Endodermal cell (in vitro differentiated cells): ENCODE results near the gene ITGB7. TPM values are rescaled to one million over a fixed set of nuclear protein-coding genes. Genes with fewer than 3 reads are reported as not detected.

Experiments
- DNase-seq: peaks from one replicate; pipeline ENCODE4 v3.0.0-alpha.2; 2017
- H3K27ac ChIP-seq: 2 replicates; pipeline ENCODE4 v1.5.1; 2013; ENCODE audit warnings: mild to moderate bottlenecking, low read depth, low read length, moderate library complexity
- H3K27me3 ChIP-seq: 2 replicates; pipeline ENCODE4 v1.6.1; 2013; ENCODE audit warnings: mild to moderate bottlenecking, low read length, moderate library complexity; ENCODE audit not compliant: insufficient read depth, control insufficient read depth, poor library complexity, severe bottlenecking
- H3K36me3 ChIP-seq: 2 replicates; pipeline ENCODE4 v1.7.0; 2013; ENCODE audit warnings: mild to moderate bottlenecking, low read length, moderate library complexity; ENCODE audit not compliant: control insufficient read depth, insufficient read depth
- H3K4me1 ChIP-seq: one replicate; pipeline ENCODE4 v1.7.0; 2013; ENCODE audit warnings: low read length; ENCODE audit not compliant: control insufficient read depth, insufficient read depth
- H3K4me3 ChIP-seq: 2 replicates; pipeline ENCODE4 v1.5.1; 2013; ENCODE audit warnings: mild to moderate bottlenecking, low read length, moderate library complexity
- H3K9ac ChIP-seq: 2 replicates; pipeline ENCODE4 v1.6.1; 2013; ENCODE audit warnings: mild to moderate bottlenecking, low read length, moderate library complexity; ENCODE audit not compliant: poor library complexity, severe bottlenecking; ENCODE audit errors: extremely low read depth
- H3K9me3 ChIP-seq: 2 replicates; pipeline ENCODE4 v1.6.1; 2013; ENCODE audit warnings: mild to moderate bottlenecking, low read length, moderate library complexity; ENCODE audit not compliant: control insufficient read depth
- H3K27ac Mint-ChIP-seq: 2 replicates; pipeline ENCODE4 v1.8.0; 2020; ENCODE audit warnings: mixed read lengths
- H3K27me3 Mint-ChIP-seq: 2 replicates; pipeline ENCODE4 v1.8.0; 2021; ENCODE audit warnings: mild to moderate bottlenecking, mixed read lengths; ENCODE audit not compliant: insufficient read depth
- H3K36me3 Mint-ChIP-seq: 2 replicates; pipeline ENCODE4 v1.8.0; 2020; ENCODE audit warnings: low read depth, mixed read lengths
- H3K4me1 Mint-ChIP-seq: 2 replicates; pipeline ENCODE4 v1.8.0; 2020; ENCODE audit warnings: mixed read lengths
- H3K4me3 Mint-ChIP-seq: 2 replicates; pipeline ENCODE4 v1.8.0; 2020; ENCODE audit warnings: mild to moderate bottlenecking, moderate library complexity, mixed read lengths
- H3K9me3 Mint-ChIP-seq: 2 replicates; pipeline ENCODE4 v1.8.0; 2020; ENCODE audit warnings: mild to moderate bottlenecking, mixed read lengths
- CTCF ChIP-seq: fragments of 200-600 bp; sonication (generic); conservative IDR thresholded peaks from 2 replicates; pipeline ENCODE4 v1.5.0; 2021; ENCODE audit warnings: antibody characterized with exemption, mild to moderate bottlenecking
- WGBS, 2 experiments: methylation state at CpG; one replicate each; pipeline versions ENCODE4 v1.1.5 to v1.1.7; 2013; ENCODE audit warnings: missing lambda C conversion rate in 2 of 2, mixed read lengths in 1 of 2; ENCODE audit not compliant: insufficient coverage in 1 of 2, insufficient read length in 1 of 2; 5-methylcytosine and 5-hydroxymethylcytosine counted together
- total RNA-seq, 2 donors: library from RNA; stranded (reverse); fragmentation: NEBNext Ultra II Directional in 1 of 2; extraction: Animal tissue kit (Norgen Biotek cat#: 25700) in 1 of 2; gene quantifications; 2 replicates in 1 of 2; 3 replicates in 1 of 2; pipeline ENCODE4 v1.2.1, GENCODE V29; 2021

ITGB7 gene
- total RNA-seq, 2 donors from 2014 or later: 1.4 TPM

- Histone ChIP-seq H3K4me3 (peak overlapping the region; percentile 86), H3K27ac (peak overlapping the region; percentile 64), H3K27me3 (no peaks in the 10 kb centered on the region), H3K9ac (peak overlapping the region; percentile 63), H3K36me3 (peaks cover 11% of the 10 kb centered on the region), H3K4me1 (peaks cover 3% of the 10 kb centered on the region), H3K9me3 (no peaks in the 10 kb centered on the region)
- Mint-ChIP-seq H3K9me3 (no peaks in the 10 kb centered on the region), H3K27me3 (peaks cover 2% of the 10 kb centered on the region), H3K4me3 (peak overlapping the region; percentile 87), H3K27ac (peak overlapping the region; percentile 99), H3K4me1 (peaks cover 14% of the 10 kb centered on the region), H3K36me3 (peaks cover 11% of the 10 kb centered on the region)
- 1 to 4% methylated on average over 11 to 51 of the region's 51 CpGs for WGBS, 2 experiments
- peak; percentile 98 for DNase-seq
- TF ChIP-seq CTCF: peak; percentile 62
These were observed 44.7 kb upstream of the ITGB7 start for GRCh38 chr12:53251477-53252348.

GRCh38 chr12:53245286-53245685, 38.2 kb upstream of the ITGB7 start:
- WGBS, 2 experiments: 86 to 93% methylated on average over 2 to 3 of the region's 3 CpGs
- Mint-ChIP-seq H3K4me1 (peaks cover 31% of the 10 kb centered on the region), H3K27me3 (peaks cover 11% of the 10 kb centered on the region), H3K4me3 (no peak overlapping the region), H3K9me3 (no peaks in the 10 kb centered on the region), H3K36me3 (no peaks in the 10 kb centered on the region), H3K27ac (no peak overlapping the region)
- no peaks in the 10 kb centered on the region for H3K27me3 ChIP-seq
- no peaks in the 10 kb centered on the region for H3K4me1 ChIP-seq
- no peak overlapping the region for H3K4me3 ChIP-seq
- H3K36me3 ChIP-seq: no peaks in the 10 kb centered on the region
- no peak for DNase-seq
- no peaks in the 10 kb centered on the region for H3K9me3 ChIP-seq
- no peak overlapping the region for H3K27ac ChIP-seq
- TF ChIP-seq CTCF: no peak
- no peak overlapping the region for H3K9ac ChIP-seq

GRCh38 chr12:53244337-53244736, 37.3 kb upstream of the ITGB7 start:
- no peak overlapping the region for H3K4me3 Mint-ChIP-seq
- Histone ChIP-seq H3K9ac (no peak overlapping the region), H3K4me3 (no peak overlapping the region), H3K27me3 (no peaks in the 10 kb centered on the region), H3K27ac (peak overlapping the region; percentile 77), H3K4me1 (no peaks in the 10 kb centered on the region), H3K9me3 (no peaks in the 10 kb centered on the region), H3K36me3 (no peaks in the 10 kb centered on the region)
- H3K36me3 Mint-ChIP-seq: no peaks in the 10 kb centered on the region
- H3K27me3 Mint-ChIP-seq: peaks cover 11% of the 10 kb centered on the region
- peak overlapping the region; percentile 29 for H3K27ac Mint-ChIP-seq
- no peak for TF ChIP-seq CTCF
- 69 to 92% methylated on average over 1 of the region's 1 CpG for WGBS, 2 experiments
- DNase-seq: no peak
- H3K9me3 Mint-ChIP-seq: no peaks in the 10 kb centered on the region
- peaks cover 31% of the 10 kb centered on the region for H3K4me1 Mint-ChIP-seq
